Measurements from ENCODE around the gene EIF2B4. TPM values are rescaled to one million over a fixed set of nuclear protein-coding genes. Genes with fewer than 3 reads are reported as not detected.

EIF2B4 gene
- total and polyA plus RNA-seq, 2 of the 13 experiments (the other 11 are each of a cell fraction or from before 2014, with no cell fraction given): 91.5 to 96.4 TPM

GRCh38 chr2:27356382-27357181 lies 13.6 kb downstream of the EIF2B4 start, which contains the start of gene GTF3C2 (continued):
- TF ChIP-seq GMEB2 (CRISPR knock-in tag; IDR thresholded peaks at IDR 0.05; ENCODE audit: low read depth) (peak; percentile 54; the same call in 1 of the 2 replicates), SP1 (IDR thresholded peaks at IDR 0.05) (no peak), SP1 (CRISPR knock-in tag; IDR thresholded peaks at IDR 0.05) (peak; percentile 70), GRHL1 (CRISPR knock-in tag; conservative IDR thresholded peaks at IDR 0.05) (no peak), ZSCAN9 (CRISPR knock-in tag; IDR thresholded peaks at IDR 0.05; ENCODE audit: borderline replicate concordance) (peak; percentile 93; the same call in 1 of the 2 replicates), NCOR1 (IDR thresholded peaks at IDR 0.05; ENCODE audit: borderline replicate concordance, low read length) (peak; percentile 70; the same call in 1 of the 2 replicates), ZNF83 (CRISPR knock-in tag; IDR thresholded peaks at IDR 0.05; ENCODE audit: borderline replicate concordance) (no peak; the same call in 1 of the 2 replicates), CBX5 (CRISPR knock-in tag; IDR thresholded peaks at IDR 0.05; ENCODE audit: borderline replicate concordance) (peak; percentile 63; the same call in 1 of the 2 replicates), CREB1 (IDR thresholded peaks at IDR 0.05) (peak; percentile 98), CREB1 (CRISPR knock-in tag; IDR thresholded peaks at IDR 0.05) (peak; percentile 99), NFIB (CRISPR knock-in tag; IDR thresholded peaks at IDR 0.05; ENCODE audit: borderline replicate concordance) (no peak), ZNF503 (CRISPR knock-in tag; IDR thresholded peaks at IDR 0.05) (peak; percentile 74), ZNF598 (CRISPR knock-in tag; IDR thresholded peaks at IDR 0.05; ENCODE audit: borderline replicate concordance) (peak; percentile 24; the same call in 1 of the 2 replicates), TRIM24 (CRISPR knock-in tag; IDR thresholded peaks at IDR 0.05) (no peak), ZNF350 (CRISPR knock-in tag; IDR thresholded peaks at IDR 0.05; ENCODE audit: borderline replicate concordance, low read depth) (peak; percentile 93), NFKB2 (CRISPR knock-in tag; IDR thresholded peaks at IDR 0.05; ENCODE audit: borderline replicate concordance) (peak; percentile 83; the same call in 1 of the 2 replicates), BCLAF1 (IDR thresholded peaks at IDR 0.05) (no peak), RCOR2 (CRISPR knock-in tag; IDR thresholded peaks at IDR 0.05) (no peak), EP300 (IDR thresholded peaks at IDR 0.05; ENCODE audit: low read depth in 2 of 2, low read length in 2 of 2) (peak in 1 of 2 experiments; percentile 55; a peak in 3 of 4 replicates), EP300 (CRISPR knock-in tag; IDR thresholded peaks at IDR 0.05; ENCODE audit: borderline replicate concordance) (peak; percentile 48), ZNF883 (CRISPR knock-in tag; IDR thresholded peaks at IDR 0.05; ENCODE audit: not compliant biosample characterization) (peak; percentile 3), SATB2 (CRISPR knock-in tag; IDR thresholded peaks at IDR 0.05) (peak; percentile 69; the same call in 1 of the 2 replicates)
